Activated B cell treated with CpG ODN at 0.5 μM for 24 hours (primary cell): ENCODE data around the gene SLCO3A1. TPM values are rescaled to one million over a fixed set of nuclear protein-coding genes. Genes with fewer than 3 reads are reported as not detected.

Experiments
- ATAC-seq: fragments of 200-7000 bp; cut with Tn5 transposase; one replicate; pipeline ENCODE4 v1.10.0; 2021; ENCODE audit warnings: low read depth, mild to moderate bottlenecking, moderate library complexity
- CTCF ChIA-PET: fragments of 350-600 bp; sonication (Branson Sonifier 250); formaldehyde crosslinking; loops from one replicate; lab custom pipeline; 2021; ENCODE audit warnings: antibody characterized with exemption; lab: Charles Lee
- POLR2A ChIA-PET: fragments of 350-600 bp; sonication (Branson Sonifier 250); formaldehyde crosslinking; loops from one replicate; lab custom pipeline; 2021; ENCODE audit warnings: antibody characterized with exemption; lab: Charles Lee
- DNase-seq: peaks from one replicate; pipeline ENCODE4 v3.0.0; 2022
- H3K27ac Mint-ChIP-seq: one replicate; pipeline ENCODE4 v1.8.0; 2020; ENCODE audit warnings: mixed read lengths
- H3K27me3 Mint-ChIP-seq: one replicate; pipeline ENCODE4 v1.8.0; 2021; ENCODE audit warnings: mixed read lengths
- H3K36me3 Mint-ChIP-seq: one replicate; pipeline ENCODE4 v1.8.0; 2021; ENCODE audit warnings: low read depth, mixed read lengths
- H3K4me1 Mint-ChIP-seq: one replicate; pipeline ENCODE4 v1.8.0; 2021; ENCODE audit warnings: mixed read lengths
- H3K4me3 Mint-ChIP-seq: one replicate; pipeline ENCODE4 v1.8.0; 2020; ENCODE audit warnings: mild to moderate bottlenecking, mixed read lengths
- H3K9me3 Mint-ChIP-seq: one replicate; pipeline ENCODE4 v1.8.0; 2020; ENCODE audit warnings: mixed read lengths
- CTCF ChIP-seq: fragments of 200-600 bp; IDR thresholded peaks from one replicate; pipeline ENCODE4 v1.8.0; 2022; ENCODE audit warnings: antibody characterized with exemption, mild to moderate bottlenecking
- intact Hi-C: fragments of 100-400 bp; cut with micrococcal nuclease; formaldehyde crosslinking; loops from one replicate; pipeline ENCODE4 v1.15.1; 2024
- total RNA-seq: library from RNA; stranded (reverse); gene quantifications from 2 replicates; pipeline ENCODE4 v1.2.3, GENCODE V29; 2022

The SLCO3A1 gene
- total RNA-seq, 1 donor from 2014 or later: 0.82 TPM

- Mint-ChIP-seq H3K27ac (no peak overlapping the region), H3K9me3 (no peaks in the 10 kb centered on the region), H3K4me3 (no peak overlapping the region), H3K36me3 (no peaks in the 10 kb centered on the region), H3K4me1 (no peaks in the 10 kb centered on the region), H3K27me3 (no peaks in the 10 kb centered on the region)
- no peak for DNase-seq
- no peak for ATAC-seq
- intact Hi-C loops: loop anchor here (2.0 to 10.0 kb wide), 4 partner anchors 191 to 1123 kb away; partner anchors contain the start of genes RCCD1 and SLCO3A1
- ChIA-PET POLR2A (no interaction called here), CTCF (interaction anchor here (0.7 to 1.5 kb wide), 3 partner anchors 12 to 372 kb away, joined by 3 to 6 read pairs (median 5); no protein-coding TSS in a partner anchor)
- TF ChIP-seq CTCF: no peak
Observed at GRCh38 chr15:92078270-92078669, 224.8 kb downstream of the SLCO3A1 start.

GRCh38 chr15:92079047-92079446 lies 225.5 kb downstream of the SLCO3A1 start:
- no peak for TF ChIP-seq CTCF
- DNase-seq (no peak), ATAC-seq (no peak)
- intact Hi-C loops: loop anchor here (2.0 to 10.0 kb wide), 4 partner anchors 192 to 1124 kb away; partner anchors contain the start of genes RCCD1 and SLCO3A1
- Mint-ChIP-seq H3K27me3 (no peaks in the 10 kb centered on the region), H3K4me3 (no peak overlapping the region), H3K36me3 (no peaks in the 10 kb centered on the region), H3K4me1 (no peaks in the 10 kb centered on the region), H3K9me3 (no peaks in the 10 kb centered on the region), H3K27ac (no peak overlapping the region)
- ChIA-PET POLR2A (no interaction called here), CTCF (interaction anchor here (0.8 to 1.5 kb wide), 2 partner anchors 11 to 290 kb away, joined by 3 to 5 read pairs; no protein-coding TSS in a partner anchor)

GRCh38 chr15:92079647-92080255 lies 226.2 kb downstream of the SLCO3A1 start:
- TF ChIP-seq CTCF: no peak
- ChIA-PET POLR2A (no interaction called here), CTCF (interaction anchor here (1.5 kb wide), 1 partner anchor 10 kb away, joined by 5 read pairs; no protein-coding TSS in a partner anchor)
- DNase-seq (no peak), ATAC-seq (no peak)
- Mint-ChIP-seq H3K4me3 (no peak overlapping the region), H3K27me3 (no peaks in the 10 kb centered on the region), H3K9me3 (no peaks in the 10 kb centered on the region), H3K4me1 (no peaks in the 10 kb centered on the region), H3K36me3 (no peaks in the 10 kb centered on the region), H3K27ac (no peak overlapping the region)
- intact Hi-C loops: loop anchor here (2.0 to 10.0 kb wide), 4 partner anchors 192 to 1125 kb away; partner anchors contain the start of genes RCCD1 and SLCO3A1

- ChIA-PET CTCF (interaction anchor here (1.4 kb wide), 1 partner anchor 779 kb away, joined by 5 read pairs; no protein-coding TSS in a partner anchor), POLR2A (no interaction called here)
- H3K36me3 Mint-ChIP-seq: no peaks in the 10 kb centered on the region
- H3K27me3 Mint-ChIP-seq: no peaks in the 10 kb centered on the region
- no peaks in the 10 kb centered on the region for H3K4me1 Mint-ChIP-seq
- H3K27ac Mint-ChIP-seq: no peak overlapping the region
- intact Hi-C loops: loop anchor here (1.0 kb wide), 1 partner anchor 779 kb away; no protein-coding TSS in a partner anchor
- DNase-seq (no peak), ATAC-seq (no peak)
- no peak for TF ChIP-seq CTCF
- no peak overlapping the region for H3K4me3 Mint-ChIP-seq
- no peaks in the 10 kb centered on the region for H3K9me3 Mint-ChIP-seq
Observed at GRCh38 chr15:92082006-92082843, 228.7 kb downstream of the SLCO3A1 start.

GRCh38 chr15:92083190-92083589 lies 229.7 kb downstream of the SLCO3A1 start:
- Mint-ChIP-seq H3K36me3 (no peaks in the 10 kb centered on the region), H3K9me3 (no peaks in the 10 kb centered on the region), H3K27me3 (no peaks in the 10 kb centered on the region), H3K27ac (no peak overlapping the region), H3K4me3 (no peak overlapping the region), H3K4me1 (no peaks in the 10 kb centered on the region)
- ChIA-PET CTCF (interaction anchor here (1.4 kb wide), 1 partner anchor 780 kb away, joined by 5 read pairs; no protein-coding TSS in a partner anchor), POLR2A (no interaction called here)
- no peak for TF ChIP-seq CTCF
- intact Hi-C loops: no loop called here
- no peak for DNase-seq
- no peak for ATAC-seq
